Measurements from ENCODE around the gene AGAP1.

Gene AGAP1

GRCh38 chr2:235839974-235840373, 346.1 kb downstream of the AGAP1 start:
- TF ChIP-seq CTCF (conservative IDR thresholded peaks at IDR 0.05; ENCODE audit: low read depth, low read length) = no peak
- DNase-seq (ENCODE audit: low read depth) = no peak
- H3K4me3 ChIP-seq (ENCODE audit: low read depth, low read length) = no peak overlapping the region

- TF ChIP-seq CTCF (conservative IDR thresholded peaks at IDR 0.05; ENCODE audit: low read depth, low read length) = no peak
- H3K4me3 ChIP-seq (ENCODE audit: low read depth, low read length) = no peak overlapping the region
- DNase-seq (ENCODE audit: low read depth) = no peak
Observed at GRCh38 chr2:235841863-235842262, 348.0 kb downstream of the AGAP1 start.

- no peak overlapping the region for H3K4me3 ChIP-seq (ENCODE audit: low read depth, low read length)
- TF ChIP-seq CTCF (conservative IDR thresholded peaks at IDR 0.05; ENCODE audit: low read depth, low read length) = no peak
Observed at GRCh38 chr2:235842941-235843340, 349.1 kb downstream of the AGAP1 start.

GRCh38 chr2:235843591-235844395, 349.9 kb downstream of the AGAP1 start:
- H3K4me3 ChIP-seq (ENCODE audit: low read depth, low read length) = no peak overlapping the region
- TF ChIP-seq CTCF (conservative IDR thresholded peaks at IDR 0.05; ENCODE audit: low read depth, low read length) = no peak

More at GRCh38 chr2:235842941-235843340, 349.1 kb downstream of the AGAP1 start:
- DNase-seq (ENCODE audit: low read depth) = no peak

GRCh38 chr2:235844561-235844960, 350.7 kb downstream of the AGAP1 start:
- no peak overlapping the region for H3K4me3 ChIP-seq (ENCODE audit: low read depth, low read length)
- no peak for TF ChIP-seq CTCF (conservative IDR thresholded peaks at IDR 0.05; ENCODE audit: low read depth, low read length)
- DNase-seq (ENCODE audit: low read depth) = no peak

More at GRCh38 chr2:235843591-235844395, 349.9 kb downstream of the AGAP1 start:
- no peak for DNase-seq (ENCODE audit: low read depth)

- no peak for DNase-seq (ENCODE audit: low read depth)
- TF ChIP-seq CTCF (conservative IDR thresholded peaks at IDR 0.05; ENCODE audit: low read depth, low read length) = no peak
- no peak overlapping the region for H3K4me3 ChIP-seq (ENCODE audit: low read depth, low read length)
Observed at GRCh38 chr2:235845245-235845644, 351.4 kb downstream of the AGAP1 start.

- no peak for TF ChIP-seq CTCF (conservative IDR thresholded peaks at IDR 0.05; ENCODE audit: low read depth, low read length)
- no peak overlapping the region for H3K4me3 ChIP-seq (ENCODE audit: low read depth, low read length)
- DNase-seq (ENCODE audit: low read depth) = no peak
Observed at GRCh38 chr2:235847576-235847975, 353.7 kb downstream of the AGAP1 start.
